Femur (tissue), 1 donor: ENCODE results near the gene IQGAP2.
"Not testable (repeated sequence)": the region's sequence is repeated elsewhere in the genome, so short reads cannot be mapped to it uniquely, and the experiment has no call there.

Source experiments
- DNase-seq: peaks from one replicate; pipeline ENCODE4 v3.0.0-alpha.2; 2017

Gene IQGAP2

DNA sequence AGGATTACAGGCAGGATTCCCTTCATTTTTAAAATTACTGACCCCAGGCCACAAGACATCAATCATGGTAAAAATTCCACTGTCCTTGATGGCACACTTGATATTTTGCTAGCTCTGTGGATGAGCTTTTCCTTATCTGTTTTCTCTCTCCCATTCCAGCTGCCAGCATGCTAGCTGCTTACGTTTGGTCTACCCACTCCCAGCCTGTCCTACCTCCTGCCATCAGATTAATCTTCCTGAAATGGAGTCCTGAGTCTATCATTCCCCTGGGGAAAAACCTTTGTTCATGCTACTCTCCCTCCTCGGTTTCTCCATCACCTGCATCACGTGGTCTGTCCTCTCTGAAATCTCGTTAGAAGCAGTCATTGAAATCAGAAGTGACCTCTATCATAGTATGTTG lies 111.2 kb downstream of the IQGAP2 start:
- DNase-seq, result no peak

DNA sequence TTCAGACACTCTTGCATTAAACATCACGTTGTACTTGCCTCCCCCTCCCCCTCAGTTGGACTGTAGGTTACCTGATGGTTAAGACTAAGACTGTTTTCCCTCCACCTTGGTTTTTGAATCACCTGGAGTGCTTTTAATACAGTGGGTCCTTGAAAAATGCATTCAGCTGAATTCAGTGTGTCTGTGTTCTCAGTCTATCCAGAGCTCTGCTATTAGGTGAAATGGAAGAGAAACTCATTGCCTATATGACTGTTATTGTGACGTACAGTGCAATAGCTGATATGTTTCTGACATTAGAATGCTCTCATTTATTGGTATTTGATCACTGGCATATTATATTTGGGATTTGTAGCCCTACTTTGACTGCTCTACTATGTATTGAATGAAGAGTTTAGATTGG lies 111.6 kb downstream of the IQGAP2 start:
- DNase-seq, result no peak

DNA sequence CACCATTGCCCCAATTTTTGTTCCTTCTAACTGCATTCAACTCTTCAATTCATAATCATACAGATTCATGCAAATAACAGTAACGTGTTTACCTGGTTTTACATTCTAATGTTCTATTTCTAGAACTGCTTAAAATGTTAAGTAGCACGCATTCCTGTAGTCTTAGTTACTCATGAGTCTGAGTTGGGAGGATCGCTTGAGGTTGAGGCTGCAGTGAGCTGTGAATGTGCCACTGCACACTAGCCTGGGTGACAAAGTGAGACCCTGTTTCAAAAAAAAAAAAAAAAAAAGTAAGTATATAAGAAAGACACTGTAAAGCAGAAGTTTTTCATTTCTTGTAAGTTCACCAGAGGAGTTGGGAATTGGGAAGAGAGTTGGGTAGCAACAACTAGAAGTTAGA lies 114.2 kb downstream of the IQGAP2 start:
- no peak for DNase-seq

DNA sequence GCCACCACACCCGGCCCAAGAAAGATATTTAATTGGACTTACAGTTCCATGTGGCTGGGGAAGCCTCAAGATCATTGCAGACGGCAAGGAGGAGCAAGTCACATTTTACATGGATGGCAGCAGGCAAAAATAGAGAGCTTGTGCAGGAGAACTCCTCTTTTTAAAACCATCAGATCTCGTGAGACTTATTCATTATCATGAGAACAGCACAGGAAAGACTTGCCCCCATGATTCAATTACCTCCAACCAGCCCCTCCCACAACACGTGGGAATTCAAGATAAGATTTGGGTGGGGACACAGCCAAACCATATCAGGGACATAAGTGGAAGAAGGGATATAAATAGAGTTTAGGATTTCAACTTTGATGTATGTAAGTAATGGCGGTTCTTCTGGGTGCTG lies 115.2 kb downstream of the IQGAP2 start:
- not testable (repeated sequence) for DNase-seq

DNA sequence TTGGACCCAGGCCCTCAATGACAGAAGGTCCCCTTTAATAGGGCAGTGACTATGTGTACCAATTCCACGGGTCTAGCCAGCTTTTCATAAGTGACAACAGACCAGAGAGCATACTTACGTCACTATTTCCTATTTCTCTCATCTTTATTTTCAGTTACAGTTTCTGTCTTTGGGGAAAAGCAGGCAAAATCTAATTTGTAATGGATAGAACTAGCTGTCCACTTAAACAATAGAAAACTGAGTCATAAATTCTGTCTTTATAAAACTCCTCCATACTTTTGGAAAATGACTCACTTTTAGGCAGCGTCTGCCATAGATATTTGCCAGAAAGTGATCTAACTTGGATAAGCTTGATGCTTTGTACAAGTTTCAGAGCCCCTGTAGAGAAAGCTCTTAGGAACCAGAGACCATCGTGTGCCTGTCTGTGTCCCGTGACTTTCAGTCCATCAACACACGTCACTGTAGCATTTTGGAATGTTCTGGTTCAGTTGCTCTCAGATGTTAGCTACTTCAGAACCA lies 118.2 kb downstream of the IQGAP2 start:
- peak; percentile 69 for DNase-seq

DNA sequence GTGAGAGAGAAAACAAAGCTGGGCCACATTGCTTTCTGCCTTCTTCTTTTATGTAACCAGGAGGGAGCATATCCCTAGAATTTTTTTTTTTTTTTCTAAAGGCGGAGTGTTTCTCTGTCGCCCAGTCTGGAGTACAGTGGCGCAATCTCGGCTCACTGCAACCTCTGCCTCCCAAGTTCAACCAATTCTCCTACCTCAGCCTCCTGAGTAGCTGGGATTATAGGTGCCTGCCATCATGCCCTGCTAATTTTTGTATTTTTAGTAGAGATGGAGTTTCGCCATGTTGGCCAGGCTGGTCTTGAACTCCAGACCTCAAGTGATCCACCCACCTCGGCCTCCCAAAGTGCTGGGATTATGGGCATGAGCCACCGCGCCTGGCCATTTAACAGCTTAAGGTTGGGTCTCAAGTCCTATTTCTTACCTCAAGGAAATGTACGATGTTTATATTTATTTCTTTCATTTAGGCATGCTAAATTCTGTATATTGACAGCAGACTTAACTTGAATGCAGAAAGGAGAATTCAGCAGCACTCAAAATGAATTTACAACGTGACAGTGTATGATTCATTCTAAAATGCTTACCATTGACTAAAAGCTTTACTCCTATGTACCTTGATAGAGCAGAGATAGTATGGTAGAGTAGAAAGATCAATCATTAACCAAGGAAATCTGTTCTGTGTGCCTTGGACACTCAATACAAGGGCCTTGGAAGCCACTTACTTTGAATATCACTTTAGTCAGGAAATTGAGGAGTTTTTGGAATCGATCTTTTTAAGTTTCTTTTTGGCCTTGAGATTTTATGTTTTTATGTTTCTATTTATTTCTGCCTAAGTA lies 119.2 kb downstream of the IQGAP2 start:
- no peak for DNase-seq

DNA sequence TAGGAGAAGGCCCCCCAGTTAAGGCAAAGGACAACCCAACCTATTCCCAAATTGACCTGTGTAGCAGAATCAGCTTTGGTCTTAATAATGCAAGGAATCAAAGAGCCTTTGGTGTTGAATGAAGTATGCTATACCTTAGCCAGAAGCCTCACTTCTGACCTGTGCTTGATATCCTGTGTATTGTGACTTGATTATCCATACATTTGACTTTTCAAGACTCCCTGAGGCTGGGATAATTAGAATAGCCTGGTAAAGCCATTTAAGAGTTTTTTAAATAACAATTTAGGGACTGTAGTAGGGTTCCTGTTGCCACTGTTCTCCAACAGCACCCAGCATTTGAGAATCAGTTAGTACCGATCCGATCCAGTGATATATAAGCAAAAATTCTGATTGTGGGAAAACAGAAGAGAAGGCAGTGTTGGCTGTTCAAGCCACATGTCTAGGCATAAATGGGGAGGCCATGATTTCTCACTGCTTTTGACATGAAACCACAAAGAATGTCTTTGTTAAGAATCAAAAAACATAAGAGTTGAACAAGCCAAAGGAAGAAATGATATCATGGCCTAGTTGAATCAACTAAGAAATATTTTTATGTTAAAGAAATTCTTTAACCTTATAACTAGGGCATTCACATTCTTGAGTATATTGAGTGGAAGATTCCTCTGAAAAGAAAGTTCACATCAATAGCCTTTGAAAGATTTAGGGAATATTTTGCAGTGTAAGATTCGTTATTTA lies 121.2 kb downstream of the IQGAP2 start:
- no peak for DNase-seq

DNA sequence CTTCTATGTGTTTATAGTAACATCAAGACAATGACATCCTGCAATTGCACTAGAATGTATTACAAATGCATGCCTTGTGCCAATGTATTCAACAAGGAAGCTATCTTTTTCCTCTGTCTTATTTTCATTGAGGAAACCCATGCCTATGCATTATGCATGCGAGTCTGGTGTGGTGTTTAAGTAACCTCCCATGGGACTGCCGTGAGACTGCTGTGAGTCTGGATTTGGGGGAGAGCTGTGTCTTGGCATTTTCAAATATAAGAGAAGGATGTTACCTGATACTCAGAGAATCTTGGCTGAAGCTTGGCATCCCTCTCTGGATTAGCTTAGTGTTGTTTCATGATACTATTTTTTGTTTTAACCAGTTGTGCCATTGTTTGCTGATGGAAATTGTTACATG lies 121.8 kb downstream of the IQGAP2 start:
- DNase-seq, result no peak

DNA sequence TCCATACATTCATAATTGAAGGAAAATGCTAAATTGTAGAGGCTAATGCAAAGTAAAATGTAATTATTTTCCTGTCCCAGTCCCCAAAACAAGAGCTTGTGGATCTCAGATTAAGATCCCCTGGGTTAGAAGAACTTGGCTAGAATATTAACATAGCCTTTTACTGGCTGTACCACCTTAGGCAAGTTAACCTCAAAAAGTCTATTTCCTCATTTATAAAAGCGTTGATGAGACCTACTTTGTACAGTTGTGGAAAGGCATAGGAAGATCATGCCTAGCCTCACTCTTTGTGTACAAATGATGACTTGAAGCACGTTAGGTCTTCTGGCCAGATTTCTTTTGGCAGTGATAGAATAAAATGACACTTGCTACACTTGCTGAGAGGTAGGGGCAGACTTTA lies 122.9 kb downstream of the IQGAP2 start:
- DNase-seq, result no peak

DNA sequence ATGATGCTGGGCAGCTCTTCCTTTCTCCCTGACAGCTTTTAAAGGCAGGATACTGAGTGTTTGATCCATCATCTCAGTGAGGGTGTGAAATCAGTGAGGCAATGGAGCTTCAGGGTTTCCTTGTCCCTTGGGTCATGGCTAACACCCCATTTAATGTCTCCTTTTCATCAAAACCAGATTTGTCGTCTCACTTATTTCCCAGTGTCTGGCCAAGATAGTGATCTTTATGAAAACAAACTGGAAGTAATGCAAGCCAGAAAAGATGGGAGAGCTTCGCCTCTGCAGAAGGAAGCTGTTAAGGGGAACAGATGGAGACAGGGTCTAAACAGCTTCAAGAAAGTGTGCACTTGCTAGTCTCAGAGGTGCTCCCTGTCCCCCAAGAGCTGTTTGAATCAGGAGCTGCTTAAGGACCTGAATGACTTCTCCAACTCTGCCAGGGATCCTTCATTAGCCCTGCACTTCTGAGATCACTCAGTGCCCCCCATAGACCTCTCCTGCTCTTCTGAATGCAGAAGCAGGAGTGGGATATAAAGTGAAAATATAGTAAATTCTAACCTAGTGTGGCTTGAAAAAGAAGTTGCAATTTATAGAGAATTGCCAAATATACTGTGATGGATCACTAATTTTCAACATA lies 124.0 kb downstream of the IQGAP2 start:
- DNase-seq, result no peak

DNA sequence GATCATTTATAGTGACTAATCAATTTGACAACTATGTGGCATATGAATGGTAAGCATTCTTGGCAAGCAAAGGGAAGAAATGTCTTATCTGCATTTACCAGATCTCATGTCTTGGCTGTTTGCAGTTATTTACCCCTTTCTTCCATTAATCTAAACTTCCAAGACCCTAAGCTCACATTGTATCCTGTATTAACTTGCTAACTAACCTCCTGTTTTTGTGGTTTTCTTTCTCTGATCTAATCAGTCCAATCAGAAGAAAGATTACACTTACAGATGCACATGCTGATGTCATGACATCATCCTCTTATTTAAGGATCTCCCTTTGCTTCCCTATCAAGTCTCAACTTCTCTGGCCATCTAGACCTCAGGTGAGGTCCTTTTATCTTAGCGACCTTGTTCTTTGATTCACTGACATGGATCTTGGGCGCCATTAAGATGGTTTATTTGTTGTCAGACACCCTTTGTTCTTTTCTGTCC lies 124.6 kb downstream of the IQGAP2 start:
- DNase-seq, result no peak

DNA sequence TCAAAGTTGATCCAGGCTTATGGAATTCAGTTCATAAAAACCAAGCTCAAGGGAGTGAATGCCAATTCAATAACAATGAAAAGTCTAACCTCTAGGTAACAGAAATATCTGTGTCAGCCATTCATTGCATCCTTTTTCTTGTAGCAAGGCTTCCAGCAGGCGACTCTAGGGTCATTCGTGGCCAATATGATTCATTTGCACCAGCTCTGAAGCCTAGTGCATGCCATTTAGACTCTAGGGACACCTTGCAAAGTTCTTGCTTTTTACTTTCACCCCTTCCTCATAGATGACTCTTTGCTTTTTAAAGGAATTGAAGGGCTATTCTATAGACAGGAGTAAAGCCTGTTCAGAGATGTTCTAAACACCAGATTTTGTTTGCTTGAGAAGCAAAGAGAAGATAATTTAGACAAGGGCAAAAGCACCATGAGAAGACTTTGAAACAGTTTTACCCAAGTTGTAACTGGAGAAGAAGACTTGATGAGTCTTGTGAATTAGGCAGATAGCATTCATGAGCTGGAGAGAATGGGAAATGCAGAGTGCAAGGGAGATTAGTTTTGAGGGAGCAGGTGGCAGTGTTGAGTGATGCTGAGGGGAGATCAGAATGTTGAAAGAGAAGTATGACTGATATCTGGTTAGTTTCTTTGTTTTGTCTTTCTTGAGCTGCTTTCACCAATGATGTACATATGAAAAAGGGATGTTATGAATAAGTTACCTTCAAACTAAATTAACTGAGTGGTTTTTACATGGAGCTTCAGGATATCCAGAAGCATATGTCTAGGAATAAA lies 125.7 kb downstream of the IQGAP2 start:
- DNase-seq, result no peak

DNA sequence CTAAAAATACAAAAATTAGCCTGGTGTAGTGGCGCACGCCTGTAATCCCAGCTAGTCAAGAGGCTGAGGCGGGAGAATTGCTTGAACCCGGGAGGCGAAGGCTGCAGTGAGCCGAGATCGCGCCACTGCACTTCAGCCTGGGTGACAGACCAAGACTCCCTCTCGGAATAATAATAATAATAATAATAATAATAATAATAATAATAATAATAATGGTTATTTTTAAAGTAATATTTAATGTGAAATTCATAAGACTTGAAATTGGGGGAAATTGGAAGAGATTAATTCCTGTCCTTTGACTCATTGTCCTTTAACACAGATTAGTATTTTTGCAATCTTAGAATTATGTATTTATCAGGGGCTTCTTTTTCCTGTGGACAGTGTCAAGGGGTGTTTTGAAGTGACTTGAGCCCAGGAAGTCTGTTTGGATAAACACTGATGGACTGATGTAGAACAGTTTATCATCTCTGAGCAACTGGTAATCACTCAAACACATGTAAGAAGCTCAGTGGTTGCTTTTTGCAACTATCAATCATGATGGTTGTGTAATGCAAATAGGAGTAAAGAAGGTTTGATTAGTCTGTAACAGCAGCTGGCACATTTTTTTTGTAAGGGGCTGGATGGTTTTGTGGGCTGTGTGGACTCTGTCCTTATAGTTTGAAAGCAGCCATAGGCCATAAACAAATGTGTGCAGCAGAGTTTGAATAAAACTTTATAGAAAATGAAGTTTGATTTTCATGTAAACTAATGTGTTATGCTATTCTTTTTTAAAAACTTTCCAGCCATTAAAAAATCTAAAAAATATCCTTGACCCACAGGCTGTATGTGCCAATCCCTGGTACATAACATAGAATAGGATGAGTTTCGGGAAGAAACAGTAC lies 126.6 kb downstream of the IQGAP2 start:
- DNase-seq, result no peak

DNA sequence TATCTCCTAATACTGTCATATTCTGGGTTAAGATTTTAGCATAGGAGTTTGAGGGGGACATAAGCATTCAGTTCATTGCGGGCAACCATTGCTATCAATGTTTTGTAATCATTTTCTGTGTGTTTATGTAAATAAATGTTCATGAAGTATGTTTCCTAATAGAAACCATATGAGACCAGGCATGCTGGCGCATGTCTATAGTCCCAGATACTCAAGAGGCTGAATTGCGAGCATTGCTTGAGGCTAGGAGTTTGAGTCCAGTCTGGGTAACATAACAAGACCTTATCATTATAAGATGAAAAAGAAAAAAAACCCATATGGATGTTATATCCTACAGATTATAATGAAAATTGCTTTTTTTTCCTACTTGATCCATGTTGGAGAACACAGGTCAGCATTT lies 129.0 kb downstream of the IQGAP2 start:
- DNase-seq, result no peak

DNA sequence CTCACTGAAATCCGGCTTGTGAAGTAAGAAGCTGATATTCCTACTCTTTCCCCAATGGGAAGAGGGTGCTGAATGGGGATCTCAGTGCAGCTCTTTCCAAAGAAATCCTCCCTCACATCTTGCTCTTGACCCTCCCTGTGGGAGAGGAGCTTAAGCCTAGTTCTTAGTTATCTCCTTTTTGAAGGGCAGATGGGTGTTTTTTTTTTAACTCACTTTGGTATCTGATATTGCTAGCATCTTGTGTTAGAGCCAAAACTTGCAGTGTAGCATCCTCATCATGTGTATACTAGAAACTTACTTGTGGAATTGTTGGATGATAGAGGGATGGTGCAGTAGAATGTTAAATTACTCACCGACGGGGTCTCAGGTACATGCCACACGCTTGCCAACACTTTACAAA lies 129.9 kb downstream of the IQGAP2 start:
- no peak for DNase-seq

DNA sequence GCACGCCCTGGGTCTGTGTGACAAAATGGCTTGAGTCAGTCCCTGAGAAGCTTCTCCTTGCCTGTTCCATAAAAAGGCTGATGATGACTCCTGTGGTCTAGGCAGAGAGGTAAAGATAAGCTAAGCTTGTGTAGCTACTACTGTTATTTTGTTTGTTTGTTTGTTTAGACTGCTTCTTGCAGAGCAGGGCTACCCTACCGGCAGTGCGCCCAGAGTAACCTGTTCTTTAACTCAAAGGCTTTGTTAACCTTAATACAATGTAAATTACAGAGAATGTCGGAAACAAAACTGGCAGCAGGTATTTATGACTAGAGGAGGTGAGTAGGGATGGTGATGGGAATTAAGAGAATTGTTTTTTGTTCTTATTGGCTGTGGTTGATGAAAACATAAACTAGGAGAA lies 132.5 kb downstream of the IQGAP2 start:
- no peak for DNase-seq

DNA sequence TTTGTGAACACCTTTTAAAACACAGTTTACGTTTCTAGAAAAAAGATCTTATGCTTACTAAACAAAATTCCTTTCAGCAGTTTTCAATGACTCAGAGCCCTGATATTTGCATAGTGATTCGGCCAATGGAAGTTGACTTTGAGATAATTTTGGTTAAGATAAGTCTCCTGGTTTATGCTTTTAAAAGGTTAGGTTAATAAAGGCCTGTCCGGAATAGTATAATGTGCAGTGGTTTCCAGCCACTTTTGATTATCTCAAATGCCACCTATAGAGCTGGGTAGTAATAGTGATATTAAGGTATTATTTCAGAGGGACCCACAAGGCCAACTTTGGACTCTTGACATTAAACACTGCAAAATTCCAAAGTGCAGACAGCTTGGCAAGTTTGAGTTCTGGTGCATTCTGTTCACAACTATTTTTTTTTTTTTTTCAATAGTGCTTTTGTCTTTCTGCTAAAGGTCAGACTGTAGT lies 134.0 kb downstream of the IQGAP2 start:
- no peak for DNase-seq

DNA sequence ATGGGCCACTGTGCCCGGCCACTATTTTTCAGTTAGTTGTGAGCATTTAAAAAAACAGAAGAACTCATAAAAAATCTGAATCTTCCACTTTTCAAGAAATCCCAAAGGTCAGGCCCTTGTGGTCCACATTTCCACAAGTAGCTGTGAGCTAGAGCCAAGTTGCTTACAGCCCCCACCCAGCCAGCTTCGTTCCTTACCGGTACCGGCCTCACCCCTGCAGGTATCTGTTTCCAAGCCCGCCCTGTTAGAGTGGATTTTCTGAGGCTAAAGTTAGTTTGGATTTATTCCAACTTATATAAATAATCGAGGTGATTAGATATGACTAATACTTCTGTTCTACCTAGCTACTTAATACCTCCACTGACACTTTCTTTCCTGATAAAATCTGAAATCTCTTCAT lies 139.2 kb downstream of the IQGAP2 start:
- no peak for DNase-seq

DNA sequence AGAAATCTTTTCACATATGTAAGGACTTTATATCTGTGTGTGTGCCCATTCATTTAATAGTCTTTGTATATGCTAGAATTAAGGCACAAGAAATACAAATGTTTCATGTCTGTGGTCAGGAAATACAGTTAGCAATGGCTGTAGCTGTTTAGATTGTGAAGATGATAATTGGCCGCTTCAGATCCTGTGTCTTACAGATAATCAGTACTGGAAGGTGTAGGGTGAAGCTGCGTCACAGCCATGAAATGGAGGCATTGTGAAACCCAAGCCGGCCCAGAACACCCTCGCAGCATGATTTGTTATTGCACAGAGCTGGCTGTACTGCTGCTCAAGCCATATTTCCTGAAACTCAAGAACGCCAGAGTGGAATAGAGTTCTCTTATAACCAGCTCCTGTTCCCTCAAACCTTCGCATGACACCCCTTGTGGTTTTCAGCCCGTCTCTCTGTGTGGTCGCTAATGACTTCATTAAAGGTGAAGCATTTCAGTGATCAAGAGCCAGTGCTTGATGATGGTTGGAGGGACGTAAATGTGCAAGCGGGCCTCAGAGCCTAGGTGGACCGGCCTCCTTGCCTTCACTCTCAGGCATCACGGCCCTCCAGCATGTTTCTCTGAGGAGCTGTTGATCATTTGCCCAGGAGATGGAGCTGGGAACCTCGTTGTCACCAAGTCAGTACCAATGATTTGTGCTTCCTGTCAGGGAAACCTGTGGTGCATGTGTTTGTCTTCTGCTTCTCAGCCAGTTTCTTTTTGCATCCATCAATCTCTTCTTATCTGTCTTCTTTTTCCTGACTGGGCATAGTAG lies 140.0 kb downstream of the IQGAP2 start:
- peak; percentile 29 for DNase-seq

DNA sequence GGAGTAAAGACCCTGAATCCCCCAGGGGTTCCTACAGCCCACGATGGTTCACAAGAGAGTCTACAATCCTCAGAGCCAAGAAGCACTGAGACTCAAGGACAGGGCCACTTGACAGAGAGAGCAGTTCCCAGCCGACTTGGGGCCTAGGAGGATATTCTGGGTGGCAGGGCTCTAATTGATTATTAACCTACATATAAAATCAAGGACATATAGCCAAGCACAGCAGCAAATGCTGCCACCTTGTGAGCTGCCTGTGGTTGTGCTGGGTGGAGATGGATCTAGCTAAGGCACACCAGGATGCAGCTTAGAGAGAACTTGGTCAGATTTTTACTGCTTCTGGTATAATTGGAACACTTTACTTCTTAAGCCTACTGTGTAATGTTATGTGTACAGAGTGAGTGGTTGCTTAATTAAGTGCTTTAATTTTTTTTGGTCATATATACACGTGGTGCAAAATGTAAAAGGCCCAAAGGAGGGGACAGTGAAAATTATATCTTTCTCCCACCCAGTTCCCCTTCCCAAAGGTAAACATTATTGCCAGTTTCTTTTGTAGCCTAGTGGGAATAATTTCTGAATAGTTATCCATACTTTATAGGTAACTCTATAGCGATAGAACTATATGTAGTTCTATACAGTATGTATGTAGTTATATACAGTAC lies 141.3 kb downstream of the IQGAP2 start:
- DNase-seq, result peak; percentile 64
